Adrenal gland (tissue), 12 donors: ENCODE data around the gene BEND7. TPM values are rescaled to one million over a fixed set of nuclear protein-coding genes. Genes with fewer than 3 reads are reported as not detected.
A peak's percentile ranks its signal among the peaks of the same experiment; 100 is the strongest.

ENCODE experiments used
- DNase-seq, 7 donors: peaks; one replicate each; pipeline ENCODE4 v3.0.0-alpha.2; 2019 to 2020
- H3K27ac ChIP-seq, 5 donors: fragments of 200-600 bp; sonication (generic) in 4 of 5; 1 replicate in 3 of 5; 2 replicates in 2 of 5; pipeline versions ENCODE4 v1.5.1 to v1.8.0; 2016 to 2020; ENCODE audit warnings: mild to moderate bottlenecking in 1 of 5
- H3K27me3 ChIP-seq: fragments of 200-600 bp; 2 replicates; pipeline ENCODE4 v1.8.0; 2021
- H3K36me3 ChIP-seq, 2 donors: fragments of 200-600 bp; replicated peaks in 1 of 2; 1 replicate in 1 of 2; 2 replicates in 1 of 2; pipeline versions ENCODE4 v1.5.1 to v1.8.0; 2018 to 2022
- H3K4me1 ChIP-seq, 2 donors: fragments of 200-600 bp; replicated peaks in 1 of 2; 1 replicate in 1 of 2; 2 replicates in 1 of 2; pipeline versions ENCODE4 v1.5.1 to v1.8.0; 2018 to 2021
- H3K4me3 ChIP-seq, 4 donors: fragments of 200-600 bp; sonication (generic) in 3 of 4; one replicate each; pipeline ENCODE4 v1.5.1; 2016 to 2018
- H3K9me3 ChIP-seq, 3 donors: fragments of 200-600 bp; sonication (generic) in 1 of 3; replicated peaks in 1 of 3; 1 replicate in 2 of 3; 2 replicates in 1 of 3; pipeline versions ENCODE4 v1.5.1 to v1.8.0; 2016 to 2021
- CTCF ChIP-seq, 6 experiments: fragments of 450-650 bp in 4 of 6; fragments of 200-600 bp in 2 of 6; sonication (generic) in 1 of 6; IDR thresholded peaks; 1 replicate in 5 of 6; 2 replicates in 1 of 6; pipeline versions ENCODE4 v1.5.1 to v1.8.0; 2016 to 2021; ENCODE audit warnings: antibody characterized with exemption in 6 of 6, mild to moderate bottlenecking in 2 of 6, moderate library complexity in 1 of 6
- POLR2A ChIP-seq, 2 donors: fragments of 450-650 bp; IDR thresholded peaks; one replicate each; pipeline ENCODE4 v1.6.1; 2017; ENCODE audit warnings: antibody characterized with exemption in 2 of 2, mild to moderate bottlenecking in 2 of 2, moderate library complexity in 1 of 2
- WGBS, 4 donors: extraction: QIAGEN DNeasy Blood & Tissue Kit in 2 of 4; methylation state at CpG; one replicate each; pipeline versions ENCODE4 v1.1.5 to v1.1.7; 2013 to 2017; 5-methylcytosine and 5-hydroxymethylcytosine counted together
- intact Hi-C, 2 donors: fragments of 100-400 bp; cut with DNase I; formaldehyde crosslinking; loops; one replicate each; pipeline versions ENCODE4 v1.14.1 to v1.15.0; 2022 to 2023
- polyA plus RNA-seq, 3 donors: library from polyadenylated mRNA; stranded (reverse); fragments of 200-250 nt in 2 of 3; fragments of 350-450 nt in 1 of 3; fragmentation: Illumina TruSeq in 1 of 3; extraction: RNeasy Lipid Tissue Mini Kit (QIAGEN cat#74804) in 1 of 3; gene quantifications; one replicate each; pipeline ENCODE4 v1.2.3, GENCODE V29; 2013 to 2014
- total RNA-seq, 9 donors: library from RNA; depleted of rRNA in 4 of 9; stranded (reverse); fragments of >200 nt in 4 of 9; fragments of 120-200 nt in 1 of 9; fragmentation: NEBNext Ultra II Directional in 1 of 9; extraction: Animal tissue kit (Norgen Biotek cat#: 25700) in 1 of 9; gene quantifications; one replicate each; pipeline versions ENCODE4 v1.1.0 to v1.2.4, GENCODE V29; 2013 to 2023
- donor health status: healthy with polysubstance abuse.
- donor health status: Bipolar disorder and iron deficiency.
- donor health status: DM: yes; HTN: yes; CAD: no.
- donor health status: DM: no; HTN: no; CAD: no.
- donor health status: DM: no; HTN: no; CAD: no.
- donor health status: DM: yes; HTN: yes; CAD: no.

Gene BEND7
- total and polyA plus RNA-seq, 12 donors = 5.3 to 21.5 (median 13.7) TPM

- intact Hi-C loops = no loop called here
- H3K36me3 ChIP-seq = no peaks in the 10 kb centered on the region
- no peak overlapping the region for H3K4me3 ChIP-seq
- H3K27me3 ChIP-seq = no peaks in the 10 kb centered on the region
- DNase-seq = no peak
- no peaks in the 10 kb centered on the region for H3K9me3 ChIP-seq
- H3K27ac ChIP-seq = no peak overlapping the region
- TF ChIP-seq CTCF (IDR thresholded peaks at IDR 0.05) = no peak
- no peak for TF ChIP-seq POLR2A (IDR thresholded peaks at IDR 0.05)
- 96 to 100% (median 99%) methylated on average over 7 of the region's 7 CpGs for whole genome bisulfite sequencing, 4 donors
- no peaks in the 10 kb centered on the region for H3K4me1 ChIP-seq
These were observed 39.7 kb downstream of the BEND7 start for GRCh38 chr10:13489035-13489599.

- Histone ChIP-seq H3K27me3 (no peaks in the 10 kb centered on the region), H3K4me3 (no peak overlapping the region), H3K9me3 (no peaks in the 10 kb centered on the region), H3K36me3 (no peaks in the 10 kb centered on the region), H3K4me1 (no peaks in the 10 kb centered on the region), H3K27ac (no peak overlapping the region)
- intact Hi-C loops = no loop called here
- no peak for DNase-seq
- TF ChIP-seq POLR2A (IDR thresholded peaks at IDR 0.05) (no peak), CTCF (IDR thresholded peaks at IDR 0.05) (peak in 2 of 6 experiments; percentile 24 to 38)
- 87 to 95% (median 92%) methylated on average over 1 of the region's 1 CpG for WGBS, 4 donors
These were observed 43.2 kb downstream of the BEND7 start for GRCh38 chr10:13485623-13486022.

- Histone ChIP-seq H3K27ac (no peak overlapping the region), H3K4me3 (no peak overlapping the region), H3K27me3 (no peaks in the 10 kb centered on the region), H3K4me1 (no peaks in the 10 kb centered on the region), H3K9me3 (no peaks in the 10 kb centered on the region), H3K36me3 (no peaks in the 10 kb centered on the region)
- no peak for TF ChIP-seq POLR2A (IDR thresholded peaks at IDR 0.05)
- intact Hi-C loops = no loop called here
- WGBS, 4 donors = 84 to 89% (median 88%) methylated on average over 9 of the region's 9 CpGs
- no peak for DNase-seq
These were observed 44.9 kb downstream of the BEND7 start for GRCh38 chr10:13483951-13484350.

GRCh38 chr10:13483073-13483472 is 45.7 kb downstream of the BEND7 start:
- 84 to 91% (median 88%) methylated on average over 3 of the region's 3 CpGs for WGBS, 4 donors
- no peaks in the 10 kb centered on the region for H3K9me3 ChIP-seq
- no peaks in the 10 kb centered on the region for H3K27me3 ChIP-seq
- TF ChIP-seq CTCF (IDR thresholded peaks at IDR 0.05) (no peak), POLR2A (IDR thresholded peaks at IDR 0.05) (no peak)
- DNase-seq = no peak
- intact Hi-C loops = no loop called here
- H3K36me3 ChIP-seq = no peaks in the 10 kb centered on the region
- H3K4me3 ChIP-seq = no peak overlapping the region
- no peak overlapping the region for H3K27ac ChIP-seq
- H3K4me1 ChIP-seq = no peaks in the 10 kb centered on the region

GRCh38 chr10:13481690-13482089 is 47.1 kb downstream of the BEND7 start:
- 82 to 91% (median 90%) methylated on average over 10 of the region's 10 CpGs for WGBS, 4 donors

More at GRCh38 chr10:13481690-13482089, 47.1 kb downstream of the BEND7 start:
- DNase-seq = no peak
- Histone ChIP-seq H3K9me3 (no peaks in the 10 kb centered on the region), H3K4me3 (no peak overlapping the region), H3K27me3 (no peaks in the 10 kb centered on the region), H3K4me1 (no peaks in the 10 kb centered on the region), H3K36me3 (no peaks in the 10 kb centered on the region), H3K27ac (no peak overlapping the region)
- intact Hi-C loops = no loop called here
- TF ChIP-seq POLR2A (IDR thresholded peaks at IDR 0.05) = no peak
- TF ChIP-seq CTCF (IDR thresholded peaks at IDR 0.05) = no peak
